B cell (primary cell): ENCODE data around the gene CREB5.

Experiments used
- CTCF ChIP-seq: fragments of 200-600 bp; IDR thresholded peaks from one replicate; pipeline ENCODE4 v1.8.0; 2022; ENCODE audit warnings: antibody characterized with exemption, mild to moderate bottlenecking
- EZH2 ChIP-seq: IDR thresholded peaks from 2 replicates; pipeline ENCODE4 v1.6.1; 2012; ENCODE audit warnings: borderline replicate concordance, low read depth, mild to moderate bottlenecking, moderate library complexity, low read length; ENCODE audit not compliant: insufficient read depth, poor library complexity, severe bottlenecking

DNA sequence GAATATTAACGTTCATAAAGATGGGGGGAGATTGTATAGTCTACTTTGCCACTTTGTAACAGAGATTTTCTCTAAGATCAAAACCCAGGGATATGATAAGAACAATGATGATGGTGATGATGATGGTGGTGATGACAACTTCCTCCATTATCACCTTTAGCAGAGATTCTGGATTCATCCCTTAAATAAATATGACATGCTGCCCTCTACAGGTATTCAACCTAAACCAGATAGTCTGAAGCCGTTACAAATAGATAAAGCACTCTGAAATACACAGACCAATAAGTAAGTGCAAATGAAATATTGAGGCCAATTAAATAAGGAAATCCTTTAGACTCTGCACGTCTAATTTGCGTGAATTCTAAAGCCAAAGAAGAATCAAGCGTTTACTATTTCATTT lies 211.5 kb downstream of the CREB5 start:
- no peak for TF ChIP-seq CTCF
- no peak for TF ChIP-seq EZH2
